Ectodermal cell (in vitro differentiated cells): ENCODE data around the gene TPM4.

Experiments used
- H3K27ac ChIP-seq: 2 replicates; pipeline ENCODE4 v1.7.0; 2013; ENCODE audit warnings: mild to moderate bottlenecking, low read depth, low read length; ENCODE audit not compliant: insufficient read depth, poor library complexity, severe bottlenecking
- H3K27me3 ChIP-seq: 2 replicates; pipeline ENCODE4 v1.7.0; 2013; ENCODE audit warnings: mild to moderate bottlenecking, low read length; ENCODE audit not compliant: insufficient read depth, control insufficient read depth, poor library complexity, severe bottlenecking
- H3K36me3 ChIP-seq: one replicate; pipeline ENCODE4 v1.7.0; 2013; ENCODE audit warnings: low read length; ENCODE audit not compliant: control insufficient read depth, insufficient read depth
- H3K4me1 ChIP-seq: one replicate; pipeline ENCODE4 v1.7.0; 2013; ENCODE audit warnings: low read length; ENCODE audit not compliant: control insufficient read depth, insufficient read depth
- H3K4me3 ChIP-seq: 2 replicates; pipeline ENCODE4 v1.7.0; 2013; ENCODE audit warnings: low read depth, low read length, control low read depth; ENCODE audit not compliant: insufficient read depth
- H3K9me3 ChIP-seq: 2 replicates; pipeline ENCODE4 v1.7.0; 2013; ENCODE audit warnings: mild to moderate bottlenecking, low read length, moderate library complexity; ENCODE audit not compliant: control insufficient read depth
- WGBS, 2 experiments: methylation state at CpG; one replicate each; pipeline ENCODE4 v1.1.7; 2013; ENCODE audit warnings: missing lambda C conversion rate in 2 of 2; 5-methylcytosine and 5-hydroxymethylcytosine counted together

TPM4 gene

DNA sequence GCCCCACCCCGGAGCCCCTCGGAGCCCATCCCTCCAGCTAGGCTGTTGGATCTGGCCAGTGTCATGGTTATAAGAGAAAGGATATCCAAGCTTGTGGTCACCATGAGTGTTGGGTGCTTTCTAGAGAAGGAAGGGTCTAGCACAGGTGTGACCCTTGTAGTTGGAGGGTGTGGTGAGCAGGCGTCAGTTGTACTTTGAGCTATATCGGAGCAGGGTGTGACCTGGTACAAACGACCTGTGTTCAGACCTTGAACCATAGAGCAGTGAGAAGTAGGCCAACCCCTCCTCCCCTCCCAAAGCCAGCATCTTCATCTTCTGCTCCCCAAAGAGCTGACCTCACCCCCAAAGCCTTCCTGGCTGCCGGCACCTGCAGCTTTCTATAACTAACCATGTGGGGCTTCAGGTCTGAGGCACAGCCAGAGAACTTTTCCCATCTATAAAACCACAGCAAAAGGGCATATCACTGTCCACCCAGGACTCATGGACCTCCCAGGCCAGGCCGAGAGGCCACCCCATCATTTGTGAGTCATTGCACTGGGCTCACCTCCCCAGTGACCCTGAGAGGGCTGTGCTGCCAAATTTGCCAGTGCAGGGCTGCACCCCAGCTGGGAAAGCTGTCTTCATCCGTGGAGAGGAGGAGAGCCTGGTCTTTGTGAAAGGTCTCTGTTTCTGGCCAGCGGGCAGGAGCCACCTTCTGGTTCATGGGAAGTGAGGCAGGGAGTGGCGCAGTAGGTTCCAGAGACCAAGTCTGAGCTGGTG lies 49.6 kb downstream of the TPM4 start:
- no peak overlapping the region for H3K27ac ChIP-seq

DNA sequence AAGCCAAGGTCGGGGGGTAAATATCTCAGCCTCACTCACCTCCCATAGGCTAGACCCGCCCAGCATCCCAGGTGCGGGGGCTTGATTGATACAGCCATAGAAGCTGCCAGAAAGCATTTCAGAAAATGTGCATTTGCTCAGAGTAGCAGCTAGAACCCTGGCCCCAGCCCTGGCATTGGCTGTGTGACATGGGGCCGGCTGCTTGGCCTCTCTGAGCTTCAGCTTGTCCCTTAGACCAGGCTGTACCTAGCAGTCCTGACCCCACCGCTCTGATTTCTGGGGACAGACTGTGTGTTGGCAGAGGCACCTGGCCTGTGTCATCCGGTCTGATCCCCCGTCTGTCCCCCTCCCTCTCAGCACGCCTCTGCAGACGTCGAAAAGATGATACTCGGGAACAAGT lies 50.8 kb downstream of the TPM4 start:
- no peaks in the 10 kb centered on the region for H3K9me3 ChIP-seq
- H3K4me1 ChIP-seq = no peaks in the 10 kb centered on the region
- no peak overlapping the region for H3K4me3 ChIP-seq
- H3K27me3 ChIP-seq = no peaks in the 10 kb centered on the region
- H3K27ac ChIP-seq = no peak overlapping the region
- H3K36me3 ChIP-seq = peaks cover 43% of the 10 kb centered on the region
- WGBS, 2 experiments = 85 to 86% methylated on average over 11 of the region's 11 CpGs

More for the DNA sequence above, 49.6 kb downstream of the TPM4 start:
- no peaks in the 10 kb centered on the region for H3K9me3 ChIP-seq
- 85% methylated on average over 10 of the region's 10 CpGs for WGBS, 2 experiments
- H3K4me3 ChIP-seq = no peak overlapping the region
- peaks cover 48% of the 10 kb centered on the region for H3K36me3 ChIP-seq
- H3K27me3 ChIP-seq = no peaks in the 10 kb centered on the region
- no peaks in the 10 kb centered on the region for H3K4me1 ChIP-seq

DNA sequence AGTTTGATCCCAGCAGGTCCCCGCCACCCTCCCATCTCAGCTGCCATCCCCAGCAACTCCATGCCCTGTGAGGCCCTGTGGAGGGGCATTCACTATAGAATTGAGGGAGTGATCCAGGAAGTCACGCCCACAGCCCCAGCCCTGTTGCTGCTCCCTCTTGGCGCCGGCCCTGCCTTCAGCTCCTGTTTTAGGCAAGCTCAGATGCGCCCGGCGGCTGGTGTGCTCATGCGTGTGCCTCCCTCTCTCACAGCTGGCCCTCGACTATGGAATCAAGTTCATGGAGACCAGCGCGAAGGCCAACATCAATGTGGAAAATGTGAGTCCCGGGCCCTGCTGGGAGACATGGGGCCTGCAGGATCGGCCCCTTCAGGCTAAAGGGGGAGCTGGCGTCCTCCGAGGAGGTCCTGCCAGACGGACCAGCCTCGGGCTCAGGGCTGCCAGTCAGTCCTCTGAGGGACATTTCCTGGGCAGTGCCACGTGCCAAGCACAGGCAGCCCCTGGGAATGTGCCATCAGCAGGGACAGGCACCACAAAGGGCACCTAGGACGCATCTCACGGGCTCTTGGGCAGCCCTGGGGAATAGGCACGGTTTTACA lies 51.6 kb downstream of the TPM4 start:
- 95 to 96% methylated on average over 21 of the region's 21 CpGs for WGBS, 2 experiments
- H3K36me3 ChIP-seq = peaks cover 44% of the 10 kb centered on the region

DNA sequence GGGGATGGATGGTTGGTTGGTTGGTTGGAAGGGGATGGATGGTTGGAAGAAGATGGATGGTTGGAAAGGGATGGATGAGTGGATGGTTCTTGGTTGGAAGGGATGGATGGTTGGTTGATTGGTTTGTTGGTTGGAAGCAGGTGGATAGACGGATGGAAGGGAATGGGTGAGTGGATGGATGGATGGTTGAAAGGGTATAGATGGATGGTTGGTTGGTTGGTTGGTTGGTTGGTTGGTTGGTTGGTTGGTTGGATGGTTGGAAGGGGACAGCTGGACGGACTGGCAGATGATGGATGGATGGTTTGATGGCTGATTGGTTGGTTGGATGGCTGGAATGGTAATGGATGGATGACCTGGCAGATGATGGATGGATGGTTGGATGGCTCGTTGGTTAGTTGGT lies 55.4 kb downstream of the TPM4 start:
- no peak overlapping the region for H3K4me3 ChIP-seq
- 62 to 65% methylated on average over 3 of the region's 3 CpGs for WGBS, 2 experiments
- no peaks in the 10 kb centered on the region for H3K9me3 ChIP-seq
- H3K27ac ChIP-seq = no peak overlapping the region
- H3K27me3 ChIP-seq = no peaks in the 10 kb centered on the region
- H3K36me3 ChIP-seq = peaks cover 37% of the 10 kb centered on the region
- no peaks in the 10 kb centered on the region for H3K4me1 ChIP-seq

More for the DNA sequence above, 51.6 kb downstream of the TPM4 start:
- Histone ChIP-seq H3K27ac (no peak overlapping the region), H3K27me3 (no peaks in the 10 kb centered on the region), H3K4me3 (no peak overlapping the region), H3K4me1 (no peaks in the 10 kb centered on the region), H3K9me3 (no peaks in the 10 kb centered on the region)

DNA sequence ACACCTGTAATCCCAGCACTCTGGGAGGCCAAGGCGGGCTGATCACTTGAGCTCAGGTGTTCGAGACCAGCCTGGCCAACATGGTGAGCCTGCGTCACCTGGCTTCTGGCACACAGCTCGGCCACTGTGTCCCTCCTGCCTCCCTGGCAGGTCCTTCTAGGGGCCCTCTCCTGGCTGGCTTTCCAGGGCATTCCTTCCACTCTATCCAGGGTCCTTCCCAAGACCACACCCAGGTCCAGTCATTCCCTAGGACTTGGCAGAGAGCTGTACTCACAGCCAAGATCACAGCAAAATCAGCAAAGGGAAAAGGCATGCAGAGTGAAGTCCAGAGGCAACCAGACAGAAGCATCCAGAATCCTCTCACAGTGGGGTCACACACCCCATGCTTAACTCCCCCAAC lies 57.5 kb downstream of the TPM4 start:
- H3K36me3 ChIP-seq = peaks cover 28% of the 10 kb centered on the region
- no peaks in the 10 kb centered on the region for H3K27me3 ChIP-seq
- H3K4me1 ChIP-seq = no peaks in the 10 kb centered on the region
- H3K4me3 ChIP-seq = no peak overlapping the region
- 93 to 98% methylated on average over 4 of the region's 4 CpGs for WGBS, 2 experiments
- H3K27ac ChIP-seq = no peak overlapping the region
- H3K9me3 ChIP-seq = no peaks in the 10 kb centered on the region

DNA sequence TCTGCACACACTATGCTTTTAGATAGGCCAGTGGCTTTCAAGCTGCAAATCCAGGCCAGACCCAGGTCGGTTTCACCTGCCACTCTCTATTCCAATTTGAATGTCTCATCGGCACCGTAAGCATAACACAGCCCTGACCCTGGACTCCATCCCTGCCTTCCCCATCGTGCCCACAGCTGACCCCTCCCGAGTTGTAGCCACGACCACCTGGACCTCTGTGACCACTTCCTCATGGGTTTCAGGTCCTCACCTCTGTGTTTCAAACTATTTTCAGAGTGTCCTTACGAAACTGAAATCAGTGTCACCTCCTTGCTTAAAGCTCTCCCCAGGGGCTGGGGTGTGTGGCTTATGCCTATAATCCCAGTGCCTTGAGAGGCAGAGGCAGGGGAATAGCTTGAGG lies 58.2 kb downstream of the TPM4 start:
- Histone ChIP-seq H3K27ac (no peak overlapping the region), H3K4me1 (no peaks in the 10 kb centered on the region), H3K4me3 (no peak overlapping the region), H3K27me3 (no peaks in the 10 kb centered on the region), H3K36me3 (peaks cover 25% of the 10 kb centered on the region), H3K9me3 (no peaks in the 10 kb centered on the region)
- 91 to 93% methylated on average over 7 of the region's 7 CpGs for WGBS, 2 experiments

DNA sequence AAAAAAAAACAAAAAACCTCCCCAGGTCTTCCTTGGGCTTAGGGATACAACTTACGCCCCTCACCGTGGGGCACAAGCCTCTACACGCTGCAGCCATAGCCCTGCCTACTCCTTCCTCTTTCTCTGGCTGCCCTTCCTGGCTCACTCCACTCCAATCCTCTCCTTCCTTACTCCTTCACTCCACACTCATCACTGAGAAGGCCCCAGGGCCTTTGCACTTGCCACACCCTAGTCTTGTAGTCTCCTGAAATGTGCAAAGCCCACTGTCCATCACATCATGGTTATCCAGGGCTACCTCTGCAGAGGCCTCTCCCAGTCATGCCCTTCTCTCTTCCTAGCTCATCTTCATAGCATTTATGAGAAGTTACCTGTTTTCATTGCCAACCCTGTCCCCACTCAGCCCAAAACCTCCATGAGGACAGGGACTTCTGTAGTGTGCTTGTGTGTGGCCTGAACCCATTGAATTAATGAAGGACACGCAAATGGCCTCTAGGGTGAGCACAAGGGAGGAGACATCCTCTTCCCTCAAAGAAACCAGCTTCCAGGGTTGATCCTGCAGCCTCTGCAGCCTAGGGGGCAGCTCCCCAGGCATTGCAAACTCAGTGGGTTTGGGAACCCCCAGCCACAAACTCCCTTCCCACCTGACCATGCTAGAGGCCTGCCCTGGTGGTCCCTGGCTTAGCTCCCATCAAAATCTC lies 59.3 kb downstream of the TPM4 start:
- Histone ChIP-seq H3K27ac (no peak overlapping the region), H3K9me3 (no peaks in the 10 kb centered on the region), H3K4me1 (no peaks in the 10 kb centered on the region), H3K4me3 (no peak overlapping the region), H3K27me3 (no peaks in the 10 kb centered on the region), H3K36me3 (peaks cover 18% of the 10 kb centered on the region)
- 61 to 64% methylated on average over 4 of the region's 4 CpGs for WGBS, 2 experiments

DNA sequence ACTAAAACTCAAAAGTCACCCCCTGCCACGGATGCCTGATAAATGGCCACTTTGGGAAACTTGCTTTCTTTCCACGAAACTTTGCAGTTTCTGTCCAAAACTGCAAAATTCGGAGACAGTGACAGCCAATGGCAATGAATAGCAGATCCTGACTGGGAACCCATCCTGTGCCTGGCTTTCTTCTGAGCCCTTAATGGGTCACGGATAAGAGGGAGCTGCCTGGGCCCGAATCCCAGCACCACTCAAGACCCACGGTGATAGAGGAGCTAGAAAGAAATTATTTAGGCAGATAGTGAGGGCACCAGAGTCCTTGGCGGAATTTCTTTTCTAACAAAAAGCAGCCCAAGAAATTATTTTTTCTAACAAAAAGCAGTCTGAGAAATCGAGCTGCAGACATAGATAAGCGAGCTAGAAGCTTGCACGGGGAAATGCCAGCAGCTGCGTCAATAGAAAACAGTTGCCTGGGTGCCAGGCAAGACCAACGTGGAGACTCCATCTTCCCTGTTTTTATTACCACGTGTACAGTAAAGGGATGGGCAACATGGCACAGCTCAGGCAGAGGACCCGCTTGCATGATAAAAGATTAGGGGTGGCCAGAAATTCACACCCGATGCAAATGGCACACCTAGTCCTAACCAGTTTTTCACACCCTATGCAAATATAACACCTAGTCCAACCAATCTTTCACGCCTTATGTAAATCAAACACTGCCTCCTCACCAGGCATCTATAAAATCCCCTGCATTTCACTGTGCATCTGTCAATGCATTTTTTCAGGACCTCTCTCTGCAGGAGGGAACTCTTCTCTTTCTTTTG lies 60.1 kb downstream of the TPM4 start:
- Histone ChIP-seq H3K27ac (no peak overlapping the region), H3K9me3 (no peaks in the 10 kb centered on the region), H3K27me3 (no peaks in the 10 kb centered on the region), H3K4me1 (no peaks in the 10 kb centered on the region), H3K36me3 (peaks cover 18% of the 10 kb centered on the region), H3K4me3 (no peak overlapping the region)
- WGBS, 2 experiments = 74 to 75% methylated on average over 16 of the region's 16 CpGs

DNA sequence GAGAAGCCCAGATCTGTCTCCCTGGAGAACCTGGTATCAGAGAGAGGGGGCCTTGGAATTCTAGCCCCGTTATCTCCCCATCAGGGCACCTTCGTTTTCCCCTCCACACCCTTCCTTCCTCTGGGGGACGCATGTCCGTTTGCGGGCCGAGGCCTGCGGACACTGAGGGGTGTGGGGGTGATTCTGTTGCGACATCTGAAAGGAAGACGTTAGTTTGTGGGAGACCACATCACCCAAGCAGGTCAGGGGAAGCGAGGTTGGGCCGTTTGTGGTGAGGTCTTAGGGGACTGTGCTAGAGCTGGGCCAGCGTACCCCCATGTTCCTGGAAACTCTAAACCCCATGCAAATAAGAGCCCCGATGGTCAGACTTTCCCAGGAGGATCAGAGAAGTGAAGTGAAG lies 63.5 kb downstream of the TPM4 start:
- H3K27me3 ChIP-seq = no peaks in the 10 kb centered on the region
- 92 to 94% methylated on average over 12 to 13 of the region's 13 CpGs for WGBS, 2 experiments
- H3K9me3 ChIP-seq = no peaks in the 10 kb centered on the region
- H3K36me3 ChIP-seq = no peaks in the 10 kb centered on the region
- H3K4me1 ChIP-seq = no peaks in the 10 kb centered on the region
- no peak overlapping the region for H3K4me3 ChIP-seq
- H3K27ac ChIP-seq = no peak overlapping the region

DNA sequence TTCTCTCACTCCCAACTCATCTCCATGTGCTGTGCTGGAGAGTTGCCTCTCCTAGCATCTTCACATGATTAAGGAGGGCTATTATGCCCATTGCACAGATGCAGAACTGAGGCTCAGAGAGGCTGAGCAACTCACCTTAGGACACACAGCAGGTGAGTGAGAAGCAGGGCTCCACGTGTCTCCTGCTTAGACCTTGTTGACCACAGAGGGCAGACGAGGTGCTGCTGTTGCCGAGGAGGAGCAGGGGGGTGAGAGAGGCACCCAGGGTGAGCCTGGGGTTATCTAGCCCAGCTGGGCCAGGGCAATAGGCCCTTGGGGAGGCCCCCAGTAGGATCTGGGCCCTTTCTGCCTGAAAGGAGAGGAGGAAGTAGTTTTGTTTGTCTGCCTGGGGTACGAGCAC lies 64.7 kb downstream of the TPM4 start:
- WGBS, 2 experiments = 73 to 75% methylated on average over 4 of the region's 4 CpGs
- Histone ChIP-seq H3K27ac (no peak overlapping the region), H3K4me3 (no peak overlapping the region), H3K27me3 (no peaks in the 10 kb centered on the region), H3K9me3 (no peaks in the 10 kb centered on the region), H3K4me1 (no peaks in the 10 kb centered on the region), H3K36me3 (no peaks in the 10 kb centered on the region)
